Activated CD8-positive, alpha-beta T cell treated with anti-CD3 and anti-CD28 coated beads for 36 hours (primary cell): ENCODE measurements around the gene TOR1AIP1. TPM values are rescaled to one million over a fixed set of nuclear protein-coding genes. Genes with fewer than 3 reads are reported as not detected.
A peak's percentile ranks its signal among the peaks of the same experiment; 100 is the strongest.

ENCODE experiments used
- ATAC-seq: fragments of 200-7000 bp; cut with Tn5 transposase; one replicate; pipeline ENCODE4 v1.10.0; 2021; ENCODE audit warnings: mild to moderate bottlenecking, moderate library complexity
- CTCF ChIA-PET: fragments of 350-600 bp; sonication (Branson Sonifier 250); formaldehyde crosslinking; loops from one replicate; lab custom pipeline; 2021; ENCODE audit warnings: antibody characterized with exemption; lab: Charles Lee
- POLR2A ChIA-PET: fragments of 350-600 bp; sonication (Branson Sonifier 250); formaldehyde crosslinking; loops from one replicate; lab custom pipeline; 2021; ENCODE audit warnings: antibody characterized with exemption; lab: Charles Lee
- DNase-seq: peaks from one replicate; pipeline ENCODE4 v3.0.0-alpha.2; 2020
- H3K27ac Mint-ChIP-seq: one replicate; pipeline ENCODE4 v1.8.0; 2021; ENCODE audit warnings: mild to moderate bottlenecking, mixed read lengths
- H3K27me3 Mint-ChIP-seq: one replicate; pipeline ENCODE4 v1.8.0; 2021; ENCODE audit warnings: mixed read lengths
- H3K36me3 Mint-ChIP-seq: one replicate; pipeline ENCODE4 v1.8.0; 2021; ENCODE audit warnings: low read depth, mixed read lengths
- H3K4me1 Mint-ChIP-seq: one replicate; pipeline ENCODE4 v1.8.0; 2021; ENCODE audit warnings: low read depth, mixed read lengths
- H3K4me3 Mint-ChIP-seq: one replicate; pipeline ENCODE4 v1.8.0; 2021; ENCODE audit warnings: mild to moderate bottlenecking, moderate library complexity, mixed read lengths
- H3K9me3 Mint-ChIP-seq: one replicate; pipeline ENCODE4 v1.8.0; 2021; ENCODE audit warnings: mixed read lengths
- intact Hi-C: fragments of 100-400 bp; cut with micrococcal nuclease; formaldehyde crosslinking; loops from one replicate; pipeline ENCODE4 v1.10.0; 2022
- total RNA-seq, 2 experiments: library from RNA; stranded (reverse); gene quantifications; one replicate each; pipeline ENCODE4 v1.2.3, GENCODE V29; 2021
- TF ChIP-seq, protein P1 (sequence below): fragments of 200-600 bp; IDR thresholded peaks from one replicate; pipeline ENCODE4 v1.8.0; 2022; ENCODE audit warnings: antibody characterized with exemption, mild to moderate bottlenecking

The TOR1AIP1 gene
- total RNA-seq, 2 experiments from 2014 or later: 38.3 to 45.8 TPM

DNA sequence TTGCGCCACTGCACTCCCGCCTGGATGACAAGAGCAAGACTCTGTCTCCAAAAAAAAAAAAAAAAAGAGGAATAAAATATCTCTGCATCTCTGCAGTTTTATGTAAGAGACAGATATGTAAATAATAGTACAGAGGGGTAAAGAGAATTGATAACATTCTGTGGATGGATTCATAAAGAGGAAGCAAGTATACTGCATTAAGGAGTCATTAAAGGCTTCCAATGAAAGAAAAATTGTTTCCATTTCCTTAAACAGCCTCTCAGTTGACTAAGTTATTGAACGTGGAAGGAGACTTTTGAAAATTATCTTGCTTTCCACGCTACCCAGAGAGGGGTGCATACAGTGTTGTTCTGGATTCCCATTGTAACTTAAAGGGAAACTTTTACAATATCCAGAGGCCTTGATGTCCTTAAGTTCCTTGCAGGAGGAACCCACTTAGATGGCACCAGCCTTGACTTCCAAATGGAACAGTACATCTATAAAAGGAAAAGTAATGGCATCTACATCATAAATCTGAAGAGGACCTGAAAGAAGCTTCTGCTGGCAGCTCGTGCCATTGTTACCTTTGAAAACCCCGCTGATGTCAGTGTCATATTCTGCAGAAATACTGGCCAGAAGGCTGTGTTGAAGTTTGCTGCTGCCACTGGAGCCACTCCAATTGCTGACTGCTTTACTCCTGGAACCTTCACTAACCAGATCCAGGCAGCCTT is 86.4 kb downstream of the TOR1AIP1 start:
- H3K27ac Mint-ChIP-seq: no peak overlapping the region
- TF ChIP-seq, protein P1, sequence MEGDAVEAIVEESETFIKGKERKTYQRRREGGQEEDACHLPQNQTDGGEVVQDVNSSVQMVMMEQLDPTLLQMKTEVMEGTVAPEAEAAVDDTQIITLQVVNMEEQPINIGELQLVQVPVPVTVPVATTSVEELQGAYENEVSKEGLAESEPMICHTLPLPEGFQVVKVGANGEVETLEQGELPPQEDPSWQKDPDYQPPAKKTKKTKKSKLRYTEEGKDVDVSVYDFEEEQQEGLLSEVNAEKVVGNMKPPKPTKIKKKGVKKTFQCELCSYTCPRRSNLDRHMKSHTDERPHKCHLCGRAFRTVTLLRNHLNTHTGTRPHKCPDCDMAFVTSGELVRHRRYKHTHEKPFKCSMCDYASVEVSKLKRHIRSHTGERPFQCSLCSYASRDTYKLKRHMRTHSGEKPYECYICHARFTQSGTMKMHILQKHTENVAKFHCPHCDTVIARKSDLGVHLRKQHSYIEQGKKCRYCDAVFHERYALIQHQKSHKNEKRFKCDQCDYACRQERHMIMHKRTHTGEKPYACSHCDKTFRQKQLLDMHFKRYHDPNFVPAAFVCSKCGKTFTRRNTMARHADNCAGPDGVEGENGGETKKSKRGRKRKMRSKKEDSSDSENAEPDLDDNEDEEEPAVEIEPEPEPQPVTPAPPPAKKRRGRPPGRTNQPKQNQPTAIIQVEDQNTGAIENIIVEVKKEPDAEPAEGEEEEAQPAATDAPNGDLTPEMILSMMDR: no peak
- H3K4me3 Mint-ChIP-seq: no peak overlapping the region
- H3K27me3 Mint-ChIP-seq: no peaks in the 10 kb centered on the region
- peaks cover 27% of the 10 kb centered on the region for H3K36me3 Mint-ChIP-seq
- ATAC-seq (no peak), DNase-seq (no peak)
- intact Hi-C loops: no loop called here
- ChIA-PET POLR2A (no interaction called here), CTCF (no interaction called here)
- H3K9me3 Mint-ChIP-seq: peaks cover 4% of the 10 kb centered on the region
- peaks cover 63% of the 10 kb centered on the region for H3K4me1 Mint-ChIP-seq

DNA sequence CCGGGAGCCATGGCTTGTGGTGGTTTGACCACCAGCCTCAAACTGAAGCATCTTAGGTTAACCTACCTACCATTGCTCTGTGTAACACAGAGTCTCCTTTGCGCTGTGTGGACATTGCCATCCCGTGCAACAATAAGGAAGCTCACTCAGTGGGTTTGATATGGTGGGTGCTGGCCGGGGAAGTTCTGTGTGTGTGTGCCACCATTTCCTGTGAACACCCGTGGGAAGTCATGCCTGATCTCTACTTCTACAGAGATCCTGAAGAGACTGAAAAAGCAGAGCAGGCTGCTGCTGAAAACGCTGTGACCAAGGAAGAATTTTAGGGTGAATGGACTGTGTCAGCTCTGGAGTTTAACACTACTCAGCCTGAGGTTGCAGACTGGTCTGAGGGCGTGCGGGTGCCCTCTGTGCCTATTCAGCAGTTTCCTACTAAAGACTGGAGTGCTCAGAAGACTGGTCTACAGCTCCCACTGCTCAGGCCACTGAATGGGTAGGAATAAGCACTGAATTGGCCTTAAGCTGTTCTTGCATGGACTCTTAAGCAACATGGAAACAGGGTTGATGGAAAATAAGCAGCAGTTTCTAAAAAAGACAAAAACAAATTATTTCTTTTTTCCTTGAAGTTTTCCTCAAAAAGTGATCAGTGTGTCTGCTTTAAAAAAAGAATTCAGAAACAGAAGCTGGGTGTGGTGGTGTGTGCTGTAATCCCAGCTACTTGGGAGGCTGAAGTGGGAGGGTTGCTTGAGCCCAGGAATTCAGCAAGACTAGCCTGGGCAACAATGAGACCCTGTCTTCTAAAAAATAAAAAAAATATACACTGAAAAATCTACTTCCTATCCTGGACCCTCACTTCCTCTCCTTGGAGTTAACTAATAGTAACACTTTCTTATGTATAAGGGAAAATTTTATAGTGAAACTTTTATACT is 87.2 kb downstream of the TOR1AIP1 start:
- TF ChIP-seq, protein P1: no peak
- Mint-ChIP-seq H3K4me3 (no peak overlapping the region), H3K27me3 (no peaks in the 10 kb centered on the region), H3K36me3 (peaks cover 29% of the 10 kb centered on the region), H3K9me3 (peaks cover 4% of the 10 kb centered on the region), H3K27ac (peak overlapping the region; percentile 10), H3K4me1 (peaks cover 60% of the 10 kb centered on the region)
- no peak for DNase-seq
- CTCF ChIA-PET: no interaction called here
- intact Hi-C loops: no loop called here
- no peak for ATAC-seq
- POLR2A ChIA-PET: interaction anchor here (0.7 to 0.8 kb wide), 2 partner anchors 35 to 86 kb away, joined by 3 to 6 read pairs; no protein-coding TSS in a partner anchor

Other genes with a start within 250 kb of the TOR1AIP1 start
- not detected for gene FAM163A, start 139.0 kb upstream of the TOR1AIP1 start, total RNA-seq
- 10 to 100 TPM; 39.5 to 45.1 TPM for gene TOR1AIP2, start 4.5 kb upstream of the TOR1AIP1 start, total RNA-seq
- 10 to 100 TPM; 38.9 to 42.3 TPM for gene CEP350, start 72.5 kb downstream of the TOR1AIP1 start, total RNA-seq